HCT116 (cell line): ENCODE results near the gene ACP5. TPM values are rescaled to one million over a fixed set of nuclear protein-coding genes. Genes with fewer than 3 reads are reported as not detected.
"Not testable (repeated sequence)": the region's sequence is repeated elsewhere in the genome, so short reads cannot be mapped to it uniquely, and the experiment has no call there.

Experiments used
- ATAC-seq: fragments of 200-7000 bp; cut with Tn5 transposase; 2 replicates; pipeline ENCODE4 v1.9.1; 2020; ENCODE audit warnings: mild to moderate bottlenecking, moderate library complexity
- BruUV-seq: library from RNA; stranded (reverse); fragments of 400-500 nt; replicated peaks from 2 replicates; lab custom pipeline; 2021; lab: Mats Ljungman, UMichigan
- CTCF ChIA-PET: fragments of 300-600 bp; sonication (Branson Sonifier 250); formaldehyde crosslinking; loops from one replicate; lab custom pipeline; 2021; ENCODE audit warnings: antibody characterized with exemption; lab: Charles Lee
- POLR2A ChIA-PET: fragments of 300-600, 350-600 bp; sonication (Branson Sonifier 250); formaldehyde crosslinking; loops from one replicate; lab custom pipeline; 2021; ENCODE audit warnings: antibody characterized with exemption; lab: Charles Lee
- RAD21 ChIA-PET, 2 experiments: fragments of 300-600 bp; sonication (Branson Sonifier 250); formaldehyde crosslinking; loops; one replicate each; lab custom pipeline; 2023; ENCODE audit warnings: low total read pairs in 2 of 2; ENCODE audit not compliant: uncharacterized antibody in 2 of 2, unreplicated experiment in 2 of 2, low non-redundant PET in 1 of 2; lab: Charles Lee
- DNase-seq: peaks from one replicate; pipeline ENCODE4 v3.0.0-alpha.2; 2010; ENCODE audit warnings: low read depth, low spot score
- H2AFZ ChIP-seq: fragments of 200-600 bp; shearing (Covaris generic), sonication (generic); 2 replicates; pipeline ENCODE4 v1.6.1; 2017; ENCODE audit warnings: low read depth, mixed run types, mixed read lengths, antibody characterized with exemption, low read length; ENCODE audit not compliant: poor library complexity, severe bottlenecking
- H3K27ac ChIP-seq: 2 replicates; pipeline ENCODE4 v1.5.1; 2012; ENCODE audit warnings: low read depth, low read length
- H3K27me3 ChIP-seq: fragments of 200-600 bp; sonication (generic); 2 replicates; pipeline ENCODE4 v1.6.1; 2016; ENCODE audit warnings: mixed run types, low read length, mixed read lengths; ENCODE audit not compliant: insufficient read depth
- H3K36me3 ChIP-seq, 2 experiments: fragments of 200-500 bp in 1 of 2; fragments of 200-600 bp in 1 of 2; sonication (Bioruptor generic) in 1 of 2; sonication (generic) in 1 of 2; 2 replicates each; pipeline versions ENCODE4 v1.5.1 to v1.6.1; 2014 to 2016; ENCODE audit warnings: low read length in 2 of 2, inconsistent platforms in 1 of 2, mixed read lengths in 1 of 2, mixed run types in 1 of 2; ENCODE audit not compliant: insufficient read depth in 2 of 2, control insufficient read depth in 1 of 2
- H3K4me1 ChIP-seq, 2 experiments: fragments of 200-600 bp in 1 of 2; sonication (generic) in 1 of 2; 2 replicates each; pipeline versions ENCODE4 v1.5.1 to v1.6.1; 2012 to 2017; ENCODE audit warnings: low read length in 2 of 2, inconsistent platforms in 1 of 2, mild to moderate bottlenecking in 1 of 2, mixed read lengths in 1 of 2, mixed run types in 1 of 2, moderate library complexity in 1 of 2; ENCODE audit not compliant: insufficient read depth in 2 of 2, control insufficient read depth in 1 of 2
- H3K4me2 ChIP-seq: fragments of 200-600 bp; sonication (generic); 2 replicates; pipeline ENCODE4 v1.6.1; 2017; ENCODE audit warnings: mixed run types, low read length, mixed read lengths
- H3K4me3 ChIP-seq, 2 experiments: fragments of 200-600 bp in 1 of 2; sonication (generic) in 1 of 2; replicated peaks in 1 of 2; 2 replicates each; pipeline ENCODE4 v1.5.1; 2011 to 2016; ENCODE audit warnings: low read length in 2 of 2, control low read depth in 1 of 2, low read depth in 1 of 2, mild to moderate bottlenecking in 1 of 2, mixed read lengths in 1 of 2, mixed run types in 1 of 2
- H3K79me2 ChIP-seq: fragments of 200-600 bp; sonication (generic); 2 replicates; pipeline ENCODE4 v1.6.1; 2017; ENCODE audit warnings: mild to moderate bottlenecking, mixed run types, low read length, moderate library complexity, mixed read lengths; ENCODE audit not compliant: insufficient read depth
- H3K9ac ChIP-seq: fragments of 200-600 bp; sonication (generic); 2 replicates; pipeline ENCODE4 v1.6.1; 2016; ENCODE audit warnings: low read length, mixed read lengths
- H3K9me2 ChIP-seq: fragments of 200-600 bp; sonication (generic), shearing (Covaris generic); 2 replicates; pipeline ENCODE4 v1.6.1; 2017; ENCODE audit warnings: mixed run types, mild to moderate bottlenecking, moderate library complexity; ENCODE audit not compliant: insufficient read depth
- H3K9me3 ChIP-seq, 2 experiments: fragments of 200-500 bp in 1 of 2; fragments of 200-600 bp in 1 of 2; sonication (Bioruptor generic) in 1 of 2; sonication (generic) in 1 of 2; 2 replicates each; pipeline ENCODE4 v1.6.1; 2014 to 2017; ENCODE audit warnings: low read length in 2 of 2, mixed read lengths in 2 of 2, inconsistent platforms in 1 of 2, low read depth in 1 of 2, mild to moderate bottlenecking in 1 of 2, mixed run types in 1 of 2, moderate library complexity in 1 of 2; ENCODE audit not compliant: control insufficient read depth in 1 of 2, insufficient read depth in 1 of 2
- H4K20me1 ChIP-seq: fragments of 200-600 bp; sonication (generic), shearing (Covaris generic); 2 replicates; pipeline ENCODE4 v1.6.1; 2017; ENCODE audit warnings: mixed run types, mild to moderate bottlenecking, moderate library complexity; ENCODE audit not compliant: insufficient read depth
- EGR1 ChIP-seq: IDR thresholded peaks from 2 replicates; pipeline ENCODE4 v1.6.1; 2012; ENCODE audit warnings: low read depth
- EZH2phosphoT487 ChIP-seq: fragments of 200-600 bp; IDR thresholded peaks from 2 replicates; pipeline ENCODE4 v1.6.1; 2018; ENCODE audit warnings: antibody characterized with exemption, borderline replicate concordance
- SIN3A ChIP-seq: IDR thresholded peaks from 2 replicates; pipeline ENCODE4 v1.6.1; 2012; ENCODE audit warnings: low read depth
- TCF7L2 ChIP-seq: IDR thresholded peaks from 2 replicates; pipeline ENCODE4 v1.7.0; 2011; ENCODE audit warnings: borderline replicate concordance, inconsistent platforms; ENCODE audit not compliant: insufficient read depth, insufficient read length; ENCODE audit errors: extremely low read depth
- ZBTB33 ChIP-seq: IDR thresholded peaks from 2 replicates; pipeline ENCODE4 v1.6.1; 2011; ENCODE audit warnings: mild to moderate bottlenecking, low read length, moderate library complexity; ENCODE audit not compliant: insufficient replicate concordance; ENCODE audit errors: extremely low read depth
- ZFX ChIP-seq: fragments of 450-650 bp; IDR thresholded peaks from 2 replicates; pipeline ENCODE4 v1.6.1; 2017
- ZNF274 ChIP-seq: fragments of 200-500 bp; sonication (Bioruptor generic); IDR thresholded peaks from 2 replicates; pipeline ENCODE4 v1.6.1; 2014; ENCODE audit warnings: mild to moderate bottlenecking, low read depth, low read length, inconsistent platforms
- intact Hi-C: fragments of 100-400 bp; cut with micrococcal nuclease; formaldehyde crosslinking; loops from 2 replicates; pipeline ENCODE4 v1.10.0; 2022
- total RNA-seq: library from RNA; stranded (reverse); gene quantifications from one replicate; pipeline ENCODE4 v1.2.1, GENCODE V29; 2021; ENCODE audit not compliant: unreplicated experiment

The ACP5 gene
- total RNA-seq, 1 experiment from 2014 or later, result 1.2 TPM

DNA sequence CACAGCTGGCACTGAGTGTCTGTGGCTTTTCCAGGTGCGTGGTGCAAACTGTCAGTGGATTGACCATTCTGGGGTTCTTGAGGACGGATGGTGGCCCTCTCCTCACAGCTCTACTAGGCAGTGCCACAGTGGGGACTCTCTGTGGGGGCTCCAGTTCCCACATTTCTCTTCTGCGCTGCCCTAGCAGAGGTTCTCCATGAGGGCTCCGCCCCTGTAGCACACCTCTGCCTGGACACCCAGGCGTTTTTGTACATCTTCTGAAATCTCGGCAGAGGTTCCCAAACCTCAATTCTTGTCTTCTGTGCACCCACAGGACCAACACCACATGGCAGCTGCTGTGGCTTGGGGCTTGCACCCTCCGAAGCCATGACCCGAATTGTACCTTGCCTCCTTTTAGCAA lies 29.0 kb upstream of the ACP5 start:
- H4K20me1 ChIP-seq, result no peaks in the 10 kb centered on the region
- no peak overlapping the region for H3K4me2 ChIP-seq
- no peak overlapping the region for H3K27ac ChIP-seq
- intact Hi-C loops, result no loop called here
- DNase-seq, result no peak
- ChIA-PET CTCF (no interaction called here), RAD21 (no interaction called here), POLR2A (no interaction called here)
- peaks cover 2 to 6% of the 10 kb centered on the region in 2 experiments; a peak in 2 of 4 replicates for H3K36me3 ChIP-seq
- no peak overlapping the region for H3K9ac ChIP-seq
- H3K9me2 ChIP-seq, result no peaks in the 10 kb centered on the region
- peaks cover 5 to 6% of the 10 kb centered on the region in 2 experiments; a peak in 2 of 4 replicates for H3K9me3 ChIP-seq
- peaks cover 50% of the 10 kb centered on the region for H3K79me2 ChIP-seq
- no TSS peak for BruUV-seq
- no peak overlapping the region for H3K4me3 ChIP-seq
- no peaks in the 10 kb centered on the region for H3K4me1 ChIP-seq
- H3K27me3 ChIP-seq, result no peaks in the 10 kb centered on the region
- TF ChIP-seq ZNF274 (no peak), ZFX (no peak), TCF7L2 (no peak), SIN3A (no peak), EZH2phosphoT487 (no peak), ZBTB33 (no peak), EGR1 (no peak)
- TF ChIP-seq, all 23 proteins: peak for 0
- H2AFZ ChIP-seq, result no peak overlapping the region
- ATAC-seq, result no peak

- Histone ChIP-seq H3K79me2 (peaks cover 68% of the 10 kb centered on the region), H3K36me3 (peaks cover 2 to 11% of the 10 kb centered on the region in 2 experiments; a peak in 2 of 4 replicates), H3K4me1 (peaks cover 3 to 13% of the 10 kb centered on the region in 2 experiments; a peak in 2 of 4 replicates)
- H3K9ac ChIP-seq, H3K27ac ChIP-seq, ATAC-seq, H3K9me3 ChIP-seq, BruUV-seq, CTCF ChIA-PET, H3K9me2 ChIP-seq, H3K4me3 ChIP-seq, intact Hi-C loops, H2AFZ ChIP-seq, POLR2A ChIA-PET, RAD21 ChIA-PET, DNase-seq, H3K4me2 ChIP-seq, H3K27me3 ChIP-seq, H4K20me1 ChIP-seq: not testable (repeated sequence)
Observed at GRCh38 chr19:11599704-11600103, 22.3 kb upstream of the ACP5 start.
